ENCODE results near the gene POMT1.

The POMT1 gene

GRCh38 chr9:131482343-131483006 lies 20.2 kb upstream of the POMT1 start:
- TF ChIP-seq ZNF274 (IDR thresholded peaks at IDR 0.05; ENCODE audit: low read depth, low read length): no peak

GRCh38 chr9:131483319-131484050 lies 19.2 kb upstream of the POMT1 start:
- TF ChIP-seq ZNF274 (IDR thresholded peaks at IDR 0.05; ENCODE audit: low read depth, low read length): no peak
- H3K4me3 ChIP-seq (ENCODE audit: low read length): no peak overlapping the region

More at GRCh38 chr9:131482343-131483006, 20.2 kb upstream of the POMT1 start:
- H3K4me3 ChIP-seq (ENCODE audit: low read length): no peak overlapping the region

- TF ChIP-seq ZNF274 (IDR thresholded peaks at IDR 0.05; ENCODE audit: low read depth, low read length): no peak
Measured at GRCh38 chr9:131484051-131484445, 18.7 kb upstream of the POMT1 start.

GRCh38 chr9:131484560-131485185 lies 18.0 kb upstream of the POMT1 start:
- H3K4me3 ChIP-seq (ENCODE audit: low read length): no peak overlapping the region
- no peak for TF ChIP-seq ZNF274 (IDR thresholded peaks at IDR 0.05; ENCODE audit: low read depth, low read length)

More at GRCh38 chr9:131484051-131484445, 18.7 kb upstream of the POMT1 start:
- no peak overlapping the region for H3K4me3 ChIP-seq (ENCODE audit: low read length)

- no peak for TF ChIP-seq ZNF274 (IDR thresholded peaks at IDR 0.05; ENCODE audit: low read depth, low read length)
- no peak overlapping the region for H3K4me3 ChIP-seq (ENCODE audit: low read length)
Measured at GRCh38 chr9:131485206-131485605, 17.5 kb upstream of the POMT1 start.

GRCh38 chr9:131485728-131486422 lies 16.8 kb upstream of the POMT1 start:
- TF ChIP-seq ZNF274 (IDR thresholded peaks at IDR 0.05; ENCODE audit: low read depth, low read length): no peak
- no peak overlapping the region for H3K4me3 ChIP-seq (ENCODE audit: low read length)

- H3K4me3 ChIP-seq (ENCODE audit: low read length): no peak overlapping the region
- no peak for TF ChIP-seq ZNF274 (IDR thresholded peaks at IDR 0.05; ENCODE audit: low read depth, low read length)
Measured at GRCh38 chr9:131487001-131487400, 15.7 kb upstream of the POMT1 start.

GRCh38 chr9:131487621-131488031 lies 15.1 kb upstream of the POMT1 start:
- no peak overlapping the region for H3K4me3 ChIP-seq (ENCODE audit: low read length)
- TF ChIP-seq ZNF274 (IDR thresholded peaks at IDR 0.05; ENCODE audit: low read depth, low read length): no peak

- no peak overlapping the region for H3K4me3 ChIP-seq (ENCODE audit: low read length)
- no peak for TF ChIP-seq ZNF274 (IDR thresholded peaks at IDR 0.05; ENCODE audit: low read depth, low read length)
Measured at GRCh38 chr9:131490514-131490913, 12.2 kb upstream of the POMT1 start.

GRCh38 chr9:131491001-131491710 lies 11.6 kb upstream of the POMT1 start:
- no peak overlapping the region for H3K4me3 ChIP-seq (ENCODE audit: low read length)
- no peak for TF ChIP-seq ZNF274 (IDR thresholded peaks at IDR 0.05; ENCODE audit: low read depth, low read length)

GRCh38 chr9:131492070-131492469 lies 10.6 kb upstream of the POMT1 start:
- H3K4me3 ChIP-seq (ENCODE audit: low read length): no peak overlapping the region
- no peak for TF ChIP-seq ZNF274 (IDR thresholded peaks at IDR 0.05; ENCODE audit: low read depth, low read length)

- no peak for TF ChIP-seq ZNF274 (IDR thresholded peaks at IDR 0.05; ENCODE audit: low read depth, low read length)
Measured at GRCh38 chr9:131494296-131494870, 8.3 kb upstream of the POMT1 start.

GRCh38 chr9:131495785-131496184 lies 6.9 kb upstream of the POMT1 start:
- TF ChIP-seq ZNF274 (IDR thresholded peaks at IDR 0.05; ENCODE audit: low read depth, low read length): no peak
- no peak overlapping the region for H3K4me3 ChIP-seq (ENCODE audit: low read length)

More at GRCh38 chr9:131494296-131494870, 8.3 kb upstream of the POMT1 start:
- H3K4me3 ChIP-seq (ENCODE audit: low read length): no peak overlapping the region
